A549 (cell line): Measurements from ENCODE around the gene LILRB3. TPM values are rescaled to one million over a fixed set of nuclear protein-coding genes. Genes with fewer than 3 reads are reported as not detected.

ENCODE experiments used
- ATAC-seq, 2 experiments: fragments of 200-7000 bp in 1 of 2; fragments of >200 bp in 1 of 2; cut with Nextera tagmentation in 1 of 2; cut with Tn5 transposase in 1 of 2; 3 replicates each; pipeline versions ENCODE4 v1.8.0 to v1.9.1; 2018 to 2020; ENCODE audit warnings: mild to moderate bottlenecking in 1 of 2, moderate library complexity in 1 of 2
- CTCF ChIA-PET: fragments of 300-600 bp; sonication (Branson Sonifier 250); formaldehyde crosslinking; extraction: SDS; loops from one replicate; lab custom pipeline; 2021; ENCODE audit warnings: antibody characterized with exemption, inconsistent platforms; lab: Yijun Ruan, JAX
- POLR2A ChIA-PET: fragments of 350-600 bp; formaldehyde crosslinking; extraction: SDS; loops from one replicate; lab custom pipeline; 2021; ENCODE audit warnings: antibody characterized with exemption, inconsistent platforms; lab: Yijun Ruan, JAX
- DNase-seq, 2 experiments: peaks; one replicate each; pipeline versions ENCODE4 v3.0.0 to v3.0.0-alpha.2; 2011 to 2016; ENCODE audit warnings: low read depth in 1 of 2, low spot score in 1 of 2
- FAIRE-seq: peaks from 2 replicates; lab custom pipeline; 2011; peaks lifted over from hg19 to GRCh38; lab: Jason Lieb, UNC
- H3K27ac ChIP-seq, 2 experiments: fragments of >200 bp; sonication (Bioruptor Twin); formaldehyde crosslinking; 3 replicates each; pipeline ENCODE4 v1.5.1; 2016 to 2017
- H3K4me1 ChIP-seq: fragments of >200 bp; sonication (Bioruptor Twin); formaldehyde crosslinking; 3 replicates; pipeline ENCODE4 v1.6.1; 2016
- H3K4me2 ChIP-seq: fragments of >200 bp; sonication (Bioruptor Twin); formaldehyde crosslinking; 3 replicates; pipeline ENCODE4 v1.6.1; 2016
- H3K4me3 ChIP-seq: fragments of >200 bp; sonication (Bioruptor Twin); formaldehyde crosslinking; 3 replicates; pipeline ENCODE4 v1.5.1; 2016
- H3K9me3 ChIP-seq: fragments of >200 bp; sonication (Bioruptor Twin); formaldehyde crosslinking; 3 replicates; pipeline ENCODE4 v1.6.1; 2016
- CHD2 ChIP-seq: fragments of 150-350 bp; IDR thresholded peaks from 2 replicates; pipeline ENCODE4 v1.6.1; 2014; ENCODE audit warnings: low read length; ENCODE audit not compliant: partially characterized antibody
- FOSB ChIP-seq: fragments of 250-450 bp; sonication (Bioruptor Pico); IDR thresholded peaks from 2 replicates; pipeline ENCODE4 v1.5.0; 2020; ENCODE audit warnings: mild to moderate bottlenecking, moderate library complexity
- FOSL2 ChIP-seq, 2 experiments: fragments of 450-650 bp in 1 of 2; fragments of >200 bp in 1 of 2; sonication (Bioruptor Twin) in 1 of 2; formaldehyde crosslinking; IDR thresholded peaks; 2 replicates each; pipeline versions ENCODE4 v1.5.0 to v1.6.1; 2016 to 2020; ENCODE audit warnings: mild to moderate bottlenecking in 1 of 2, moderate library complexity in 1 of 2
- HOXB5 ChIP-seq: fragments of 250-450 bp; sonication (Bioruptor Pico); IDR thresholded peaks from 2 replicates; pipeline ENCODE4 v1.5.0; 2020; ENCODE audit warnings: mild to moderate bottlenecking, moderate library complexity
- JUN ChIP-seq, 2 experiments: fragments of >200 bp; sonication (Bioruptor Twin); formaldehyde crosslinking; IDR thresholded peaks; 2 replicates in 1 of 2; 3 replicates in 1 of 2; pipeline ENCODE4 v1.6.1; 2016 to 2017
- MAZ ChIP-seq: fragments of 150-350 bp; IDR thresholded peaks from 2 replicates; pipeline ENCODE4 v1.6.1; 2014; ENCODE audit warnings: antibody characterized with exemption, low read depth, low read length, borderline replicate concordance
- MYC ChIP-seq: IDR thresholded peaks from 2 replicates; pipeline ENCODE4 v1.6.1; 2012; ENCODE audit warnings: mild to moderate bottlenecking, inconsistent platforms, low read length, improper control_type of control experiment, borderline replicate concordance
- NPAS2 ChIP-seq: fragments of 250-450 bp; sonication (Bioruptor Pico); IDR thresholded peaks from 2 replicates; pipeline ENCODE4 v1.8.0; 2022; ENCODE audit warnings: mild to moderate bottlenecking, moderate library complexity, borderline replicate concordance
- PHF8 ChIP-seq: fragments of 200-600 bp; sonication (generic); IDR thresholded peaks from 2 replicates; pipeline ENCODE4 v1.6.1; 2016; ENCODE audit warnings: low read depth, mild to moderate bottlenecking, antibody characterized with exemption, moderate library complexity, borderline replicate concordance
- POLR2A ChIP-seq: IDR thresholded peaks from 2 replicates; pipeline ENCODE4 v1.6.1; 2012; ENCODE audit warnings: mild to moderate bottlenecking, low read length
- POLR2AphosphoS2 ChIP-seq: conservative IDR thresholded peaks from 2 replicates; pipeline ENCODE4 v1.6.1; 2012; ENCODE audit warnings: low read length, improper control_type of control experiment, inconsistent platforms
- RAD21 ChIP-seq, 2 experiments: fragments of >200 bp in 1 of 2; sonication (Bioruptor Twin) in 1 of 2; formaldehyde crosslinking in 1 of 2; IDR thresholded peaks in 1 of 2; conservative IDR thresholded peaks in 1 of 2; 2 replicates in 1 of 2; 3 replicates in 1 of 2; pipeline ENCODE4 v1.6.1; 2012 to 2018; ENCODE audit warnings: inconsistent platforms in 1 of 2
- RNF2 ChIP-seq: fragments of 200-600 bp; sonication (generic); IDR thresholded peaks from 2 replicates; pipeline ENCODE4 v1.6.1; 2016; ENCODE audit warnings: low read depth, mild to moderate bottlenecking, antibody characterized with exemption, moderate library complexity, borderline replicate concordance
- TFCP2L1 ChIP-seq: fragments of 250-450 bp; sonication (Bioruptor Pico); IDR thresholded peaks from 2 replicates; pipeline ENCODE4 v1.5.0; 2021; ENCODE audit warnings: mild to moderate bottlenecking
- TP53 ChIP-seq: fragments of 250-450 bp; sonication (Bioruptor Pico); IDR thresholded peaks from 2 replicates; pipeline ENCODE4 v1.5.0; 2021; ENCODE audit warnings: mild to moderate bottlenecking, moderate library complexity
- ZC3H11A ChIP-seq: fragments of 450-650 bp; IDR thresholded peaks from 2 replicates; pipeline ENCODE4 v1.6.1; 2014; ENCODE audit warnings: antibody characterized with exemption, mild to moderate bottlenecking
- WGBS: methylation state at CpG from one replicate; pipeline ENCODE4 v1.1.6; 2017; ENCODE audit errors: missing lambda C conversion rate; 5-methylcytosine and 5-hydroxymethylcytosine counted together
- polyA plus RNA-seq, 4 experiments: library from polyadenylated mRNA; depleted of rRNA in 3 of 4; stranded (reverse); fragments of >200 nt; fragmentation: RNase III in 1 of 4; extraction: RNeasy Plus Mini Kit Qiagen cat#74134 plus additional on column Dnase treatment in 1 of 4; gene quantifications; 2 replicates in 3 of 4; 3 replicates in 1 of 4; pipeline ENCODE4 v1.2.3, GENCODE V29; 2011 to 2017
- TF ChIP-seq, protein P1 (sequence below): IDR thresholded peaks from 2 replicates; pipeline ENCODE4 v1.6.1; 2012
- TF ChIP-seq, protein P2 (sequence below): IDR thresholded peaks from 2 replicates; pipeline ENCODE4 v1.6.1; 2012
- TF ChIP-seq, protein P3 (sequence below): fragments of >200 bp; sonication (Bioruptor Twin); formaldehyde crosslinking; IDR thresholded peaks from 3 replicates; pipeline ENCODE4 v1.5.1; 2016
- TF ChIP-seq, protein P4 (sequence below): fragments of >200 bp; sonication (Bioruptor Twin); formaldehyde crosslinking; IDR thresholded peaks from 3 replicates; pipeline ENCODE4 v1.6.1; 2016
- TF ChIP-seq, protein P5 (sequence below): fragments of 250-450 bp; sonication (Bioruptor Pico); IDR thresholded peaks from 2 replicates; pipeline ENCODE4 v1.5.0; 2021; ENCODE audit warnings: mild to moderate bottlenecking, moderate library complexity, borderline replicate concordance

LILRB3 gene
- polyA plus RNA-seq, 2 of the 4 experiments (the other 2 are of a cell fraction), result not detected

DNA sequence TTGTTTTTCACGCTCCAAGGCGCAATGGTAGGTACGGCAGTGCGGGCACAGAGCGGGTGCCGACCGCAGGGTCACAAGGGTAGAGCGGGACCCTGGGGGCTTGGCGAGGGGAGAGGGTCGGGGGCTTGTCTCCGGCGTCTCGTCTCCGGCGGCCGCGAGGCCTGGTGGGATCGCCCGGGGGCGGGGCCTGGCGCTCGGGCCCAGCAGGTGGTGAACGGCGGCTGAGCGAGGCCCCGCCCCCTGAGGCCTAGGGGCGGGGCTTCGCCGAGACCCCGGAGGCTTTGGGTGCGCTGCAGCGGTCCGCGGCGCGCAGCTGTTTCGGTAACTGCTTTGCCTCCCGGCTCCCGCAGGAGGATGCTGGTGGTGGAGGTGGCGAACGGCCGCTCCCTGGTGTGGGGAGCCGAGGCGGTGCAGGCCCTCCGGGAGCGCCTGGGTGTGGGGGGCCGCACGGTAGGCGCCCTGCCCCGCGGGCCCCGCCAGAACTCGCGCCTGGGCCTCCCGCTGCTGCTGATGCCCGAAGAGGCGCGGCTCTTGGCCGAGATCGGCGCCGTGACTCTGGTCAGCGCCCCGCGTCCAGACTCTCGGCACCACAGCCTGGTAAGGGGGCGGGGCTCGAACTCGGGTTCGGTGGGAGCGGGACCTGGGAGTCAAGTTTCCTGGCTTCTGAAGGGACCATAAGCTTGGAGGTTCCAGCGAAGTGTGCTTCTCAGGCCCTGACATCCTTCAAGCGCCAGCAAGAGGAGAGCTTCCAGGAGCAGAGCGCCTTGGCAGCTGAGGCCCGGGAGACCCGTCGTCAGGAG, 31.6 kb downstream of the LILRB3 start, which contains the start of gene TSEN34 (continued):
- TF ChIP-seq, protein P1, sequence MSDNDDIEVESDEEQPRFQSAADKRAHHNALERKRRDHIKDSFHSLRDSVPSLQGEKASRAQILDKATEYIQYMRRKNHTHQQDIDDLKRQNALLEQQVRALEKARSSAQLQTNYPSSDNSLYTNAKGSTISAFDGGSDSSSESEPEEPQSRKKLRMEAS, result peak; percentile 31
- TF ChIP-seq CHD2, result no peak
- no peak for TF ChIP-seq FOSB (CRISPR knock-in tag)
- peak; percentile 71 for TF ChIP-seq PHF8
- TF ChIP-seq, protein P2, sequence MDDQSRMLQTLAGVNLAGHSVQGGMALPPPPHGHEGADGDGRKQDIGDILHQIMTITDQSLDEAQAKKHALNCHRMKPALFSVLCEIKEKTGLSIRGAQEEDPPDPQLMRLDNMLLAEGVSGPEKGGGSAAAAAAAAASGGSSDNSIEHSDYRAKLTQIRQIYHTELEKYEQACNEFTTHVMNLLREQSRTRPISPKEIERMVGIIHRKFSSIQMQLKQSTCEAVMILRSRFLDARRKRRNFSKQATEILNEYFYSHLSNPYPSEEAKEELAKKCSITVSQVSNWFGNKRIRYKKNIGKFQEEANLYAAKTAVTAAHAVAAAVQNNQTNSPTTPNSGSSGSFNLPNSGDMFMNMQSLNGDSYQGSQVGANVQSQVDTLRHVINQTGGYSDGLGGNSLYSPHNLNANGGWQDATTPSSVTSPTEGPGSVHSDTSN, result 0 out of 2 replicates have a peak, but pooled peaks have one; percentile 5
- TF ChIP-seq, protein P3, sequence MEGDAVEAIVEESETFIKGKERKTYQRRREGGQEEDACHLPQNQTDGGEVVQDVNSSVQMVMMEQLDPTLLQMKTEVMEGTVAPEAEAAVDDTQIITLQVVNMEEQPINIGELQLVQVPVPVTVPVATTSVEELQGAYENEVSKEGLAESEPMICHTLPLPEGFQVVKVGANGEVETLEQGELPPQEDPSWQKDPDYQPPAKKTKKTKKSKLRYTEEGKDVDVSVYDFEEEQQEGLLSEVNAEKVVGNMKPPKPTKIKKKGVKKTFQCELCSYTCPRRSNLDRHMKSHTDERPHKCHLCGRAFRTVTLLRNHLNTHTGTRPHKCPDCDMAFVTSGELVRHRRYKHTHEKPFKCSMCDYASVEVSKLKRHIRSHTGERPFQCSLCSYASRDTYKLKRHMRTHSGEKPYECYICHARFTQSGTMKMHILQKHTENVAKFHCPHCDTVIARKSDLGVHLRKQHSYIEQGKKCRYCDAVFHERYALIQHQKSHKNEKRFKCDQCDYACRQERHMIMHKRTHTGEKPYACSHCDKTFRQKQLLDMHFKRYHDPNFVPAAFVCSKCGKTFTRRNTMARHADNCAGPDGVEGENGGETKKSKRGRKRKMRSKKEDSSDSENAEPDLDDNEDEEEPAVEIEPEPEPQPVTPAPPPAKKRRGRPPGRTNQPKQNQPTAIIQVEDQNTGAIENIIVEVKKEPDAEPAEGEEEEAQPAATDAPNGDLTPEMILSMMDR, result no peak
- TF ChIP-seq NPAS2 (CRISPR knock-in tag), result no peak
- TF ChIP-seq JUN (IDR thresholded peaks at IDR 0.05), result 0 out of 5 replicates have a peak, but pooled peaks of 1 of the 2 experiments have one; percentile 52
- 0 out of 2 replicates have a peak, but pooled peaks have one; percentile 28 for TF ChIP-seq TP53 (CRISPR knock-in tag)
- no peak for TF ChIP-seq ZC3H11A

DNA sequence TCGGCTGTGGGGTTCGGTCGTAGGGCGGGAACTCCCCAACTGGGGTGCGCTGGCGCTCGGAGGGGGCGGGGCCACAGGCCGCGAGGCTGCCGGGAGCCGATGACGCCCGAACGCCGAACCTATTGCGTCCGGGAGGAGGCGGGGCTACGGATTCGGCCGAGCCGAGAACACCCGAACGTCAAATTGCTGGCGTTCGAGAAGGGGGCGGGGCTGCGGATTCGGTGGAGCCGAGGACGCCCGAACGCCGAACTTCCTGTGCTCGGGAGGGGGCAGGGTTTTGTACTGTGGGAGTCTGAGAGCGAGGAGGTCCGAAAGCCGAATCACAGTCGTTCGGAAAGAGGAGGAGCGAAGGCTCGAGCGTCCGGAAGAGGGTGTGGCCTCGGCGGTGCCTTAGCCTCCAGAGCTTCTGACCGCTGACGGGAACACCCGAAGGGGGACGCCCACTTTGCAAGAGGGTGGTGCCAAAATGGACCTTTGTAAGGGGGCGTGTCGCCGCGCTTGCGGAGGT, 32.2 kb downstream of the LILRB3 start:
- H3K9me3 ChIP-seq, result no peaks in the 10 kb centered on the region
- 3% methylated on average over 38 of the region's 56 CpGs for WGBS

DNA sequence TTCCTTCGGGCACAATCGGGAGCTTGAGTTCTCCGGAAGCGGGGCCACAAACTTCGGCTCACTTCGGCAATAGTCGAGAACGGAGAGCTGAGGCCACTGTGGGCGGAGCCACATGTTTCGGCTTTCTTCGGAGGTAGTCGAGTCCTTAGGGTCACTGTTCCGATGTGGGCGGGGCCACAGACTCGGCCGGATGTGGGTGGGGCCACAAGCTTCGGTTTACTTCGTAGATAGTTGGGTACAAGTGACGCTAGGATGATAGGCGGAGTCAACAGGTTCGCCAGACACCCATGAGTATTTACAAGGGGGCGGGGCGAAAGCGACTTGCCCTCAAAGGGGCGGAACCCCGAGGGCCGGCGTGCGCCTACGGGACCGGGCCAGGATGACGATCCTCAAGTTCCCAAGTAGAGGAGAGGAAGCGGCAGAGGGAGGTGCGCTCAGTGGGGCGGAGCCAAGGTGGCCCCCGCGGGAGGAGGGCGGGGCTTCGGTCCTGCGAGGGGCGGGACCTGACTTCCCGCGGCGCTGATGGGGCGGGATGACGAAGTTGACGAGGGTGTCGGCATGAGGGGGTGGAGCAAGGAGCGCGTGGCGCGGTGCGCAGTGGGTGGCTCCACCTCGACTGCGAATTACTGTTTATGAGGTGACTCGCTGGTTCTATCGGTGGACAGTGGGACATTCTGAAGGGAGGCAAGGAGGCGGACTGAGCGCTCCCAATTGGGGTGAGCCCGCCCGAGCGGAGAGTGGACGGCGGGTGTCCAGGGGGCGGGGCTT, 32.9 kb downstream of the LILRB3 start:
- WGBS, result 2% methylated on average over 42 of the region's 65 CpGs
- Histone ChIP-seq H3K9me3 (no peaks in the 10 kb centered on the region), H3K4me2 (peak overlapping the region; percentile 36; the same call in 2 of the 3 replicates), H3K27ac (peak overlapping the region; percentile 94 to 95), H3K4me1 (peaks cover 23% of the 10 kb centered on the region), H3K4me3 (peak overlapping the region; percentile 80)
- ATAC-seq (peak; percentile 63 to 78), FAIRE-seq (peak; percentile 99), DNase-seq (peak; percentile 96 to 100)
- CTCF ChIA-PET, result interaction anchor here (0.8 to 17.2 kb wide), 12 partner anchors 9 to 381 kb away, joined by 3 to 295 read pairs (median 6); partner anchors contain the start of genes LENG1 and TMC4
- POLR2A ChIA-PET, result interaction anchor here (0.5 to 5.0 kb wide), 25 partner anchors 11 to 544 kb away, joined by 3 to 132 read pairs (median 6); partner anchors contain the start of genes CNOT3, LENG1, LENG8 and LENG9
- TF ChIP-seq, protein P4, sequence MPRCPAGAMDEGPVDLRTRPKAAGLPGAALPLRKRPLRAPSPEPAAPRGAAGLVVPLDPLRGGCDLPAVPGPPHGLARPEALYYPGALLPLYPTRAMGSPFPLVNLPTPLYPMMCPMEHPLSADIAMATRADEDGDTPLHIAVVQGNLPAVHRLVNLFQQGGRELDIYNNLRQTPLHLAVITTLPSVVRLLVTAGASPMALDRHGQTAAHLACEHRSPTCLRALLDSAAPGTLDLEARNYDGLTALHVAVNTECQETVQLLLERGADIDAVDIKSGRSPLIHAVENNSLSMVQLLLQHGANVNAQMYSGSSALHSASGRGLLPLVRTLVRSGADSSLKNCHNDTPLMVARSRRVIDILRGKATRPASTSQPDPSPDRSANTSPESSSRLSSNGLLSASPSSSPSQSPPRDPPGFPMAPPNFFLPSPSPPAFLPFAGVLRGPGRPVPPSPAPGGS, result 0 out of 3 replicates have a peak, but pooled peaks have one; percentile 53
- TF ChIP-seq TFCP2L1 (CRISPR knock-in tag) (peak; percentile 88; the same call in 1 of the 2 replicates), RNF2 (no peak), TP53 (CRISPR knock-in tag) (0 out of 2 replicates have a peak, but pooled peaks have one; percentile 60), MAZ (peak; percentile 43; the same call in 1 of the 2 replicates), RAD21 (conservative IDR thresholded peaks at IDR 0.05 in 1 of 2, IDR thresholded peaks at IDR 0.05 in 1 of 2) (no peak), POLR2A (peak; percentile 51), MYC (peak; percentile 97), POLR2AphosphoS2 (no peak), HOXB5 (peak; percentile 37; the same call in 1 of the 2 replicates), FOSL2 (IDR thresholded peaks at IDR 0.05) (no peak), FOSL2 (CRISPR knock-in tag; IDR thresholded peaks at IDR 0.05) (peak; percentile 9; the same call in 1 of the 2 replicates), JUN (IDR thresholded peaks at IDR 0.05) (peak in 1 of 2 experiments; percentile 69; a peak in 3 of 5 replicates)

More for the DNA sequence above, 32.2 kb downstream of the LILRB3 start:
- DNase-seq (peak; percentile 84 to 100), ATAC-seq (peak; percentile 57 to 81), FAIRE-seq (peak; percentile 96)
- ChIA-PET POLR2A (interaction anchor here (0.6 to 5.0 kb wide), 9 partner anchors 10 to 273 kb away, joined by 3 to 132 read pairs (median 19); partner anchors contain the start of genes CNOT3, LENG8, LENG9 and PRPF31), CTCF (interaction anchor here (1.2 to 17.2 kb wide), 4 partner anchors 9 to 75 kb away, joined by 3 to 295 read pairs (median 6); partner anchors contain the start of gene TMC4)
- Histone ChIP-seq H3K4me1 (peaks cover 23% of the 10 kb centered on the region), H3K4me3 (peak overlapping the region; percentile 80), H3K4me2 (peak overlapping the region; percentile 89; the same call in 2 of the 3 replicates), H3K27ac (peak overlapping the region; percentile 91 to 94)
- TF ChIP-seq, protein P5, sequence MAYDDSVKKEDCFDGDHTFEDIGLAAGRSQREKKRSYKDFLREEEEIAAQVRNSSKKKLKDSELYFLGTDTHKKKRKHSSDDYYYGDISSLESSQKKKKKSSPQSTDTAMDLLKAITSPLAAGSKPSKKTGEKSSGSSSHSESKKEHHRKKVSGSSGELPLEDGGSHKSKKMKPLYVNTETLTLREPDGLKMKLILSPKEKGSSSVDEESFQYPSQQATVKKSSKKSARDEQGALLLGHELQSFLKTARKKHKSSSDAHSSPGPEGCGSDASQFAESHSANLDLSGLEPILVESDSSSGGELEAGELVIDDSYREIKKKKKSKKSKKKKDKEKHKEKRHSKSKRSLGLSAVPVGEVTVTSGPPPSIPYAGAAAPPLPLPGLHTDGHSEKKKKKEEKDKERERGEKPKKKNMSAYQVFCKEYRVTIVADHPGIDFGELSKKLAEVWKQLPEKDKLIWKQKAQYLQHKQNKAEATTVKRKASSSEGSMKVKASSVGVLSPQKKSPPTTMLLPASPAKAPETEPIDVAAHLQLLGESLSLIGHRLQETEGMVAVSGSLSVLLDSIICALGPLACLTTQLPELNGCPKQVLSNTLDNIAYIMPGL (CRISPR knock-in tag), result no peak
- peak; percentile 16 for TF ChIP-seq MYC
